Measurements from ENCODE around the gene TACC2. TPM values are rescaled to one million over a fixed set of nuclear protein-coding genes. Genes with fewer than 3 reads are reported as not detected.

TACC2 gene
- total RNA-seq, 2 experiments from 2014 or later, result not detected

- POLR2A ChIA-PET, result no interaction called here
- no peak for DNase-seq
- H3K4me3 Mint-ChIP-seq, result no peak overlapping the region
- peaks cover 45% of the 10 kb centered on the region for H3K4me1 Mint-ChIP-seq
- H3K36me3 Mint-ChIP-seq (ENCODE audit: low read depth), result no peaks in the 10 kb centered on the region
- peaks cover 21% of the 10 kb centered on the region for H3K27me3 Mint-ChIP-seq
- H3K9me3 Mint-ChIP-seq, result no peaks in the 10 kb centered on the region
- CTCF ChIA-PET, result interaction anchor here (0.7 to 5.6 kb wide), 3 partner anchors 27 to 141 kb away, joined by 3 to 87 read pairs (median 14); partner anchors contain the start of gene BTBD16
- H3K27ac Mint-ChIP-seq, result no peak overlapping the region
Observed at GRCh38 chr10:122297583-122297982, 308.6 kb downstream of the TACC2 start.

DNA sequence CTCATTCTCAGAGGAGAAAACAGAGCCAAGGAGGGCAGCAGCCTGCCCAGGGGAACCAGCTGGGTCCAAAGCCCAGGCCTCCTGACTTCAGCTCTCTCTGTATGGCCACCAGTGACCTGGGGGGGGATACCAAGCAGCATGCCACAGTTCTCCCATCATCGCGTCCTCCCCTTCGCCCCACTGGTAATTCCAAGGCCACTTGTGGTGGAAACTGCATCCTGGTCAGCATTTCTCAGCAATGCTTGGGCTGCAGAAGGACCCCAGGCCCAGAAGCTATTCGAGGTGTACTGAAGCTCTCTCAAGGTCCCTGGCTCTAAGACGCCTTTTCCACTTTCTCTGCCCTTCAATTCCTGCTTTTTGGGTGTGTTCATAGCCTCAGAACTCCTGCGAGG is 309.2 kb downstream of the TACC2 start:
- no peak overlapping the region for H3K4me3 Mint-ChIP-seq
- no peaks in the 10 kb centered on the region for H3K9me3 Mint-ChIP-seq
- DNase-seq, result no peak
- POLR2A ChIA-PET, result no interaction called here
- H3K4me1 Mint-ChIP-seq, result peaks cover 41% of the 10 kb centered on the region
- no peaks in the 10 kb centered on the region for H3K36me3 Mint-ChIP-seq (ENCODE audit: low read depth)
- no peak overlapping the region for H3K27ac Mint-ChIP-seq
- peaks cover 25% of the 10 kb centered on the region for H3K27me3 Mint-ChIP-seq
- CTCF ChIA-PET, result interaction anchor here (0.7 to 5.6 kb wide), 18 partner anchors 10 to 352 kb away, joined by 3 to 87 read pairs (median 4); no protein-coding TSS in a partner anchor

DNA sequence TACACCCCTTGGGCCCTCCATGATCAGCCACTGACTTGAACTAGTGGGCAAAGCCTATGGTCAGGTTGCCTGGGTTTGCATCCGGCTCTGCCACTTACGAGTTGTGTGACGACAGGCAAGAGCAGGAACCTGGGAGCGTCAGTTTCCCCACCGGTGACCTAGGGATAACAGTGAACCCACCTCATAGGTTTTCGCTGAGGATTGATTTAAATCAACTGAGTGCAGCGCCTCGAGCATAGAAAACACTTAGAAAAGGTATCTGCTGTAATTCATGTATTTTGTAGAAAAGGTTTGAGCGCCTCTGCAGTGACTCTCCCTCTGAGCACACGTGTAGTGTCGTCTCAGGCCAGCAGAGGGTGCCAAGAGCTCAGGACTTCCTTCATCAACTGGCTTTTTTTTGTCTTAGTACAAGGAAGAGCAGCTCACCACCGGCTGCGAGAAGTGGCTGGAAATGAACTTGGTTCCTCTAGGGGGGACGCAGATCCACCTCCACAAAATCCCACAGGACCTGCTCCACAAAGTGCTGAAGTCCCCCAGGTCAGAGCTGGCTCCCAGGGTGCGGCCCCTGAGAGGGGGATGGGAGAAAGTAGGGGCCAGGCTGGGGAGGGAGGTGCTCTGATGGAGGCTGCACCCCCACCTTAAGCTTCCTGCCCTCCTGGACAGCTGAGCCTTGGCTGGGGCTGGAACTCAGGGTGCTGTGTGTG is 309.8 kb downstream of the TACC2 start:
- H3K36me3 Mint-ChIP-seq (ENCODE audit: low read depth), result no peaks in the 10 kb centered on the region
- no peaks in the 10 kb centered on the region for H3K9me3 Mint-ChIP-seq
- no peak overlapping the region for H3K4me3 Mint-ChIP-seq

DNA sequence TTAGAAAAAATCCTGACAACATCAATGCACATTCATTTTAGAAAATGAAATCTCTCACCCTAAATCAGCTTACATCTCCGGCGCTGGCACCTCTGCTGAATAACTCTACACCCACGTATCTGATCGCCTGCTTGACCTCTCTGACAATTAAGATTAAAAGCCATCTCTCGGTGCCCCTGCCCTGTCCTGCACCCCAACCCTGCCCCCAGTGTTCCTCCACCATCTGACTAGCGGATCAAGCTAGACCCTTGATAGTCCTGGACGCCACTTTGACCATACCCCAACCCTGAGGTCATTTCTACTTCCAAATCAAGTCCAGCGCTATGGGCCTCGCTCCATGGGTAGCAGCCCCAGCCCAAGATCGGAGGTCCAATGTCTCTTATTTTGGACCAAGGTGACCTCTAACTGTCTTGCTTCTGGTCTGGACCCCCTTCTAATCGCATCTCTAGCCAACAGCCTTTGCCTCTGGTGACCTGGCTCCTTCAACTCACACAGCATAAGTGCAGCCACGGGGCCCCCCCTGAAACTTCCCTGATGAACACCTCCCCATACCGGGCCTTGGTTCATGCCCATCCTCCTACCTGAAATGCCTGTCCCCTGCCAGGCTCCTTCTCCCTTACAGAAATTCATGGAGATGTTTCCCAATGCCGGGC is 310.6 kb downstream of the TACC2 start:
- Mint-ChIP-seq H3K4me3 (no peak overlapping the region), H3K4me1 (peaks cover 28% of the 10 kb centered on the region), H3K27me3 (peaks cover 27% of the 10 kb centered on the region), H3K9me3 (no peaks in the 10 kb centered on the region), H3K27ac (no peak overlapping the region), H3K36me3 (ENCODE audit: low read depth) (no peaks in the 10 kb centered on the region)
- POLR2A ChIA-PET, result no interaction called here
- no peak for DNase-seq
- CTCF ChIA-PET, result interaction anchor here (0.6 to 5.6 kb wide), 28 partner anchors 7 to 404 kb away, joined by 3 to 87 read pairs (median 4); partner anchors contain the start of gene BTBD16

More for the DNA sequence above, 309.8 kb downstream of the TACC2 start:
- ChIA-PET POLR2A (no interaction called here), CTCF (interaction anchor here (0.6 to 5.6 kb wide), 29 partner anchors 8 to 405 kb away, joined by 3 to 87 read pairs (median 4); partner anchors contain the start of gene BTBD16)
- DNase-seq, result peak; percentile 70
- H3K27me3 Mint-ChIP-seq, result peaks cover 27% of the 10 kb centered on the region
- H3K4me1 Mint-ChIP-seq, result peaks cover 35% of the 10 kb centered on the region
- H3K27ac Mint-ChIP-seq, result no peak overlapping the region

DNA sequence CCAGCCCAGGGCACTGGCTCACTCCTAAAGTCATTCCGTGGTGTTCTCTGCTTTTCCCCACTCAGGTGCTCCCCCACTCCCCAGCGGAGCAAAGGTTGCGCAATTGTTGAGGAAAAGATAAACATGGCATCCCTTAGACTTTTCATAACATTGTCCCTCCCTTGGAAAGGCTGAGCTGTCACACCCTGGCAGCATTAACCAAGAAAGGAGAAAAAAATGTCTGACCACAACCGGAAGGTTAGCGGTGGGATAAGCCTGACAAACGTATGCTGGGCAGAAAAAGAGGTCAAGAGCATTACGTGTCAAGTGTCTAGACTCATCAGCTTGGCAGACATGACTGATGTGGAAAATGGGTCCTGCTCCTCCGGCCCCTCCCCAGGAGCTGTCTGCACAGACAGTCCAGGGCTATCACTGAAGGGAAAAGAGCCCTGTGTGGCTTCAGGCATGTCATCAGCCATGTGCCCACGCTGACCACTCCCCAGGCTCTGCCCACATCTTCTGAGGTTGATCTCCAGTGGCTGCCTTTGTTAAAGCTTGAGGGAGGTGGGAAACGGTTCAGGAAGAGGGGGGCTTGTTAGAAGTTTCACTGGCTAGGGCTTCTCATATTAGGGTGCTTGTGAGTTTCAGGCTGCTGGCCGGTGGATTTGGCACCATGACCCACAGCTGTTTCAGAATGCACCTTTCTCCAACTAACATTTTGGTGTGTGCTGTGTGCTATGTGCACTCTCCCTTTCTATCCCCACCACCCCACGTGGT is 312.3 kb downstream of the TACC2 start:
- peak; percentile 43 for DNase-seq

GRCh38 chr10:122301811-122302115 is 312.8 kb downstream of the TACC2 start:
- Mint-ChIP-seq H3K4me1 (peaks cover 14% of the 10 kb centered on the region), H3K27ac (no peak overlapping the region), H3K36me3 (ENCODE audit: low read depth) (no peaks in the 10 kb centered on the region), H3K4me3 (no peak overlapping the region), H3K9me3 (peaks cover 4% of the 10 kb centered on the region), H3K27me3 (peaks cover 15% of the 10 kb centered on the region)
- no peak for DNase-seq
- CTCF ChIA-PET, result interaction anchor here (1.6 kb wide), 1 partner anchor 133 kb away, joined by 4 read pairs; no protein-coding TSS in a partner anchor
- POLR2A ChIA-PET, result interaction anchor here (1.4 kb wide), 1 partner anchor 120 kb away, joined by 3 read pairs; no protein-coding TSS in a partner anchor

More for the DNA sequence above, 312.3 kb downstream of the TACC2 start:
- Mint-ChIP-seq H3K9me3 (peaks cover 4% of the 10 kb centered on the region), H3K4me3 (no peak overlapping the region), H3K27me3 (peaks cover 19% of the 10 kb centered on the region), H3K4me1 (peaks cover 14% of the 10 kb centered on the region), H3K27ac (no peak overlapping the region), H3K36me3 (ENCODE audit: low read depth) (no peaks in the 10 kb centered on the region)
- CTCF ChIA-PET, result interaction anchor here (1.6 kb wide), 1 partner anchor 134 kb away, joined by 4 read pairs; no protein-coding TSS in a partner anchor
- POLR2A ChIA-PET, result interaction anchor here (1.4 kb wide), 1 partner anchor 121 kb away, joined by 3 read pairs; no protein-coding TSS in a partner anchor

DNA sequence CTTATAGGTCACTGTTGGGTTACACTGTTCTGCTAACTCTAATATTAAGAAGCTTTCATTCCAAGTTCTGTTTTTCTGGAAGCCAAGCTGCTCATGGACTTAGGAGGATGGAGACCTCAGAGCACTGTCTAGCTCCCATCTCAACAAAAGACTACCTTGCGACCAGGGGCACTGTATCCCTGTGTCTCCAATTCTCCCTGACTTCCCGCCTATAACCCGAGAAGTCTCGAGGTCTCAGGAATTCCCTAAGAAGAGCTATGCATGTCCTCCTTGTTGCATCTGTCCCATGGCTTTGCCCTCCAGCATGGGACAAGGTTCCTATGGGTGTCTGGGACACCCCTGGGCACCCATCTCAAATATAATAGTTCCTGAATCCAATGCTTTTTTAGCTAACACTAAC is 313.4 kb downstream of the TACC2 start:
- Mint-ChIP-seq H3K9me3 (peaks cover 4% of the 10 kb centered on the region), H3K36me3 (ENCODE audit: low read depth) (no peaks in the 10 kb centered on the region), H3K4me3 (no peak overlapping the region), H3K27me3 (peaks cover 13% of the 10 kb centered on the region), H3K4me1 (peaks cover 14% of the 10 kb centered on the region), H3K27ac (no peak overlapping the region)
- CTCF ChIA-PET, result interaction anchor here (1.6 kb wide), 1 partner anchor 133 kb away, joined by 4 read pairs; no protein-coding TSS in a partner anchor
- DNase-seq, result no peak
- POLR2A ChIA-PET, result interaction anchor here (1.4 kb wide), 1 partner anchor 120 kb away, joined by 3 read pairs; no protein-coding TSS in a partner anchor

DNA sequence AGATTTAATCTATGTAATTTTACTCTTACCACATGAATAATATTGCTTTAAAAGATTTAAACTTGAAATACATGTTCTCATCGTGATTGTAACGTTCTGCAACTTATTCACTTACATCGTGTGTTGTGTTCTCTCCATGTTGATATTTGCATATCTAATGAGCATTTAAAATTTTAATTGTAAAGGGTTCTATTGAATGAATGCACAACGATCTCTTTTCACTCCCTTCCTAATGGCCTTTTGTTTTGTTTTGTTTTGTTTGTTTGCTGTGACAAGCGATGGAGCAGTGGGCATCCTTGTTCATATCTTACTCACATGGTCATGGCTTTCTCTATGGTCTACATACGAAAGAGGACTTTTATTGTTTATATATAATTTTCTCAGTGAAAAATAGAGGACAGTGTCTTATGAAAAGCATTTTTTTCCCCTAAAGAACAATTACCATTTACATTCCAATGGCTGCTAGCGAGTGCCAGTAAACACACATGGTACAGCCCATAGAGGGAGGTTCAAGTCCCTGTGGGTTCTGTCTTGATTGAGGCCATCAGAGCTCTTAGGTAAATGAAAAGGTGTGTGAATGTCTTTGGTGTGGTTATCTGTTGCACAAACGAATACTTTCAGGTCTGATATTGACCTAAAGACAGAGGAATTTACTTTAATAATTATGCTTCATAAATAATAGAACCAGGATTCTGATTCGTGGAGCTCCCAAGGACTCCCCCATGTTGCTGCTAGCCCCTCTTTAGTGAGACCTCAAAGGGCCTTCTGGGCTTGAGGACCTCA is 314.5 kb downstream of the TACC2 start:
- H3K36me3 Mint-ChIP-seq (ENCODE audit: low read depth), result no peaks in the 10 kb centered on the region
- CTCF ChIA-PET, result no interaction called here
- H3K27ac Mint-ChIP-seq, result no peak overlapping the region
- no peak for DNase-seq
- peaks cover 14% of the 10 kb centered on the region for H3K4me1 Mint-ChIP-seq
- peaks cover 10% of the 10 kb centered on the region for H3K27me3 Mint-ChIP-seq
- peaks cover 4% of the 10 kb centered on the region for H3K9me3 Mint-ChIP-seq
- H3K4me3 Mint-ChIP-seq, result no peak overlapping the region
- POLR2A ChIA-PET, result no interaction called here

Other genes starting within 250 kb of the TACC2 start
- 10 to 100 TPM; 22.1 to 22.9 TPM for gene ATE1, start 61.1 kb upstream of the TACC2 start, total RNA-seq
- gene NSMCE4A, start 13.9 kb upstream of the TACC2 start, total RNA-seq, result 10 to 100 TPM; 54.0 to 54.7 TPM

Measured in activated CD4-positive, alpha-beta memory T cell treated with anti-CD3 and anti-CD28 coated beads, Interleukin-2, amount 10 ng/mL, durations not matched to agents 7 days and 5 days (primary cell).